ENCODE measurements around the gene GRIA1.

- TF ChIP-seq CREB1 (IDR thresholded peaks at IDR 0.05; ENCODE audit: low read depth) (no peak), TCF12 (IDR thresholded peaks at IDR 0.05; ENCODE audit: low read depth) (no peak), YY1 (IDR thresholded peaks at IDR 0.05; ENCODE audit: low read depth) (no peak), EP300 (IDR thresholded peaks at IDR 0.05; ENCODE audit: borderline replicate concordance) (no peak), MAX (IDR thresholded peaks at IDR 0.05) (no peak), FOXM1 (IDR thresholded peaks at IDR 0.05; ENCODE audit: borderline replicate concordance, low read depth) (no peak), NFIC (IDR thresholded peaks at IDR 0.05) (no peak)
Observed at GRCh38 chr5:153816870-153817269, 326.4 kb downstream of the GRIA1 start.
